HL-60 (cell line): ENCODE measurements around the gene BLOC1S5.
"Not testable (repeated sequence)": the region's sequence is repeated elsewhere in the genome, so short reads cannot be mapped to it uniquely, and the experiment has no call there.

ENCODE experiments used
- DNase-seq, 2 experiments: peaks; one replicate each; pipeline ENCODE4 v3.0.0-alpha.2; 2010 to 2020; ENCODE audit warnings: low read depth in 1 of 2, low spot score in 1 of 2
- H3K27ac ChIP-seq: fragments of 250-450 bp; sonication (Bioruptor Pico); replicated peaks from 2 replicates; pipeline ENCODE4 v1.5.1; 2020; ENCODE audit warnings: mild to moderate bottlenecking, moderate library complexity
- H3K27me3 ChIP-seq: fragments of 250-450 bp; sonication (Bioruptor Pico); 2 replicates; pipeline ENCODE4 v1.5.1; 2021; ENCODE audit warnings: mild to moderate bottlenecking, moderate library complexity; ENCODE audit not compliant: insufficient read depth, poor library complexity, severe bottlenecking
- H3K4me3 ChIP-seq: replicated peaks from 2 replicates; pipeline ENCODE4 v1.5.1; 2011; ENCODE audit warnings: mild to moderate bottlenecking, control low read depth, low read length; ENCODE audit not compliant: insufficient read depth
- GABPA ChIP-seq: IDR thresholded peaks from 2 replicates; pipeline ENCODE4 v1.6.1; 2012; ENCODE audit warnings: low read depth
- POLR2AphosphoS5 ChIP-seq: IDR thresholded peaks from 2 replicates; pipeline ENCODE4 v1.6.1; 2012; ENCODE audit warnings: low read depth
- SPI1 ChIP-seq: IDR thresholded peaks from 2 replicates; pipeline ENCODE4 v1.6.1; 2012; ENCODE audit warnings: low read depth, mild to moderate bottlenecking, borderline replicate concordance
- TF ChIP-seq, protein P1 (sequence below): IDR thresholded peaks from 2 replicates; pipeline ENCODE4 v1.6.1; 2012; ENCODE audit warnings: low read depth; ENCODE audit not compliant: insufficient replicate concordance
- TF ChIP-seq, protein P2 (sequence below): IDR thresholded peaks from one replicate; pipeline ENCODE4 v1.5.1; 2011; ENCODE audit warnings: low read length, control low read depth, inconsistent platforms; ENCODE audit not compliant: insufficient read depth

BLOC1S5 gene

DNA sequence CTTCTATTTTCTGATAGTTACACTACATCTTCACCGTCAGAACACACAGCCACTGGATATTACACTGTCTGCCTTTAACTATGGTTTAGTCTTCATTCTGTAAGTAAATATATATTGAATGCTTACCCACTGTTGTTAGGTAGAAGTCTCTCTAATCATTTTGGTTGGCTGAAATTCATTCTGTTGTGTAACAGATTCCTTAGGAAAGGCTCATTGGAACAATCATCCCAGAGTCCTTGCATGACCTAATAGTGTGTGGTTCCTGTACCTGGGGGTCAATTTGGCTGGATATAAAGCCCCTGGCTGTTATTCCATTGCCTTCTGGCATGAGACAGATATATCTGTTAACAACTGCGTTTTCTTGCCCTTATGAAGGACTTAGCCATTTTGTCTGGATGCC, 9.9 kb downstream of the BLOC1S5 start:
- no peak for DNase-seq
- Histone ChIP-seq H3K4me3 (no peak overlapping the region), H3K27ac (no peak overlapping the region), H3K27me3 (no peaks in the 10 kb centered on the region)
- TF ChIP-seq POLR2AphosphoS5: no peak
- TF ChIP-seq, protein P1, sequence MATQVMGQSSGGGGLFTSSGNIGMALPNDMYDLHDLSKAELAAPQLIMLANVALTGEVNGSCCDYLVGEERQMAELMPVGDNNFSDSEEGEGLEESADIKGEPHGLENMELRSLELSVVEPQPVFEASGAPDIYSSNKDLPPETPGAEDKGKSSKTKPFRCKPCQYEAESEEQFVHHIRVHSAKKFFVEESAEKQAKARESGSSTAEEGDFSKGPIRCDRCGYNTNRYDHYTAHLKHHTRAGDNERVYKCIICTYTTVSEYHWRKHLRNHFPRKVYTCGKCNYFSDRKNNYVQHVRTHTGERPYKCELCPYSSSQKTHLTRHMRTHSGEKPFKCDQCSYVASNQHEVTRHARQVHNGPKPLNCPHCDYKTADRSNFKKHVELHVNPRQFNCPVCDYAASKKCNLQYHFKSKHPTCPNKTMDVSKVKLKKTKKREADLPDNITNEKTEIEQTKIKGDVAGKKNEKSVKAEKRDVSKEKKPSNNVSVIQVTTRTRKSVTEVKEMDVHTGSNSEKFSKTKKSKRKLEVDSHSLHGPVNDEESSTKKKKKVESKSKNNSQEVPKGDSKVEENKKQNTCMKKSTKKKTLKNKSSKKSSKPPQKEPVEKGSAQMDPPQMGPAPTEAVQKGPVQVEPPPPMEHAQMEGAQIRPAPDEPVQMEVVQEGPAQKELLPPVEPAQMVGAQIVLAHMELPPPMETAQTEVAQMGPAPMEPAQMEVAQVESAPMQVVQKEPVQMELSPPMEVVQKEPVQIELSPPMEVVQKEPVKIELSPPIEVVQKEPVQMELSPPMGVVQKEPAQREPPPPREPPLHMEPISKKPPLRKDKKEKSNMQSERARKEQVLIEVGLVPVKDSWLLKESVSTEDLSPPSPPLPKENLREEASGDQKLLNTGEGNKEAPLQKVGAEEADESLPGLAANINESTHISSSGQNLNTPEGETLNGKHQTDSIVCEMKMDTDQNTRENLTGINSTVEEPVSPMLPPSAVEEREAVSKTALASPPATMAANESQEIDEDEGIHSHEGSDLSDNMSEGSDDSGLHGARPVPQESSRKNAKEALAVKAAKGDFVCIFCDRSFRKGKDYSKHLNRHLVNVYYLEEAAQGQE: no peak
- TF ChIP-seq, protein P2, sequence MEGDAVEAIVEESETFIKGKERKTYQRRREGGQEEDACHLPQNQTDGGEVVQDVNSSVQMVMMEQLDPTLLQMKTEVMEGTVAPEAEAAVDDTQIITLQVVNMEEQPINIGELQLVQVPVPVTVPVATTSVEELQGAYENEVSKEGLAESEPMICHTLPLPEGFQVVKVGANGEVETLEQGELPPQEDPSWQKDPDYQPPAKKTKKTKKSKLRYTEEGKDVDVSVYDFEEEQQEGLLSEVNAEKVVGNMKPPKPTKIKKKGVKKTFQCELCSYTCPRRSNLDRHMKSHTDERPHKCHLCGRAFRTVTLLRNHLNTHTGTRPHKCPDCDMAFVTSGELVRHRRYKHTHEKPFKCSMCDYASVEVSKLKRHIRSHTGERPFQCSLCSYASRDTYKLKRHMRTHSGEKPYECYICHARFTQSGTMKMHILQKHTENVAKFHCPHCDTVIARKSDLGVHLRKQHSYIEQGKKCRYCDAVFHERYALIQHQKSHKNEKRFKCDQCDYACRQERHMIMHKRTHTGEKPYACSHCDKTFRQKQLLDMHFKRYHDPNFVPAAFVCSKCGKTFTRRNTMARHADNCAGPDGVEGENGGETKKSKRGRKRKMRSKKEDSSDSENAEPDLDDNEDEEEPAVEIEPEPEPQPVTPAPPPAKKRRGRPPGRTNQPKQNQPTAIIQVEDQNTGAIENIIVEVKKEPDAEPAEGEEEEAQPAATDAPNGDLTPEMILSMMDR: no peak
- no peak for TF ChIP-seq GABPA
- no peak for TF ChIP-seq SPI1

DNA sequence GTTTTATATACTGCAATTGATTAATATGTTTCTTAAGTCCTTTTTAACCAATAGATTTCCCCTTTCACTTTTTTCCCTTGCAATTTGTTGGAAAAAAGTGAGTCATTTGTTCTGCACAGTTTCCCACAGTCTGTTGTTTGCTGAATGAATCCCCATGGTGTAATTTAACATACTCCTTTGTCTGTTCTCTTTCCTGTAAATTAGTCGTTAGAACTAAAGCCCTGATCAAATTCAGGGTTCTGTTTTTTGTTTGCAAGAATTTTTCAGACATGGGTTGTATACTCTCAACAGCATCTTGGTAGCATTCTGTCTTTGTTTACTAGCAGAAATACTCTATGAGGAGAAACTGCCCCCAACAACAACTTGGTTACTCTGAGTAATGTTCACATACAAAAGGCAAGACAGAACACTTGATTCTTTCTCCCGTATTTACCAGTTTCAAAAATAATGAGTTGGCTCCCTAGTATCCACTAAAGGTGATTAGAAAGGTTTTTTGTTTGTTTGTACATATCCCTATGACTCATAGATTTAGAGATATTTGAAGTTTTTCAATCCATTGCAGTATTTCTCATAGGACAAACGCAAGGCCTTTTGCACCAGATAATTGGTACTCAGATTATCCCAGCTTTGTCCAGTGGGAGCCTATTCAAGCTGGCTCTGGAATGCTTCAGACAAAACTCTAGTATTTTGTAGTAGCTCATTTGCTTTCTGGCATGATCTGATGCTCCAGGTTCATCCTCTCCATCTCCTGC, 16.5 kb downstream of the BLOC1S5 start:
- no peaks in the 10 kb centered on the region for H3K27me3 ChIP-seq
- H3K27ac ChIP-seq: no peak overlapping the region
- TF ChIP-seq, protein P1: no peak
- TF ChIP-seq GABPA: no peak
- H3K4me3 ChIP-seq: no peak overlapping the region
- no peak for DNase-seq

DNA sequence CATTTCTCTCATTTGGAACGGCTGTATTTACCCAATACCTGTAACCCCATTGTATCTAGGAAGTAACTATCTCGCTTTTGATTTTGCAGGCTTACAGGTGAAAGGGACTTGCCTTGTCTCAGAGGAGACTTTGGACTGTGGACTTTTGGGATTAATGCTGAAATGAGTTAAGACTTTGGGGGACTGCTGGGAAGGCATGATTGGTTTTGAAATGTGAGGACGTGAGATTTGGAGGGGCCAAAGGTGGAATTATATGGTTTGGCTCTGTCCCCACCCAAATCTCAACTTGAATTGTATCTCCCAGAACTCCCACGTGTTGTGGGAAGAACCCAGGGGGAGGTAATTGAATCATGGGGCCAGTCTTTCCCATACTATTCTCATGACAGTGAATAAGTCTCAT, 18.4 kb downstream of the BLOC1S5 start:
- H3K27me3 ChIP-seq, H3K27ac ChIP-seq, H3K4me3 ChIP-seq, DNase-seq: not testable (repeated sequence)

- TF ChIP-seq SPI1 (no peak), POLR2AphosphoS5 (no peak), GABPA (no peak)
- TF ChIP-seq, protein P1: no peak
- TF ChIP-seq, protein P2: no peak
- H3K27me3 ChIP-seq: no peaks in the 10 kb centered on the region
- DNase-seq: no peak
- no peak overlapping the region for H3K27ac ChIP-seq
- H3K4me3 ChIP-seq: no peak overlapping the region
Observed at GRCh38 chr6:8043221-8043620, 21.0 kb downstream of the BLOC1S5 start.
